GM23338 (cell line): Measurements from ENCODE around the gene DLEU7.

Source experiments
- CREB1 ChIP-seq: fragments of 250-450 bp; sonication (Bioruptor Pico); IDR thresholded peaks from 2 replicates; pipeline ENCODE4 v1.5.0; 2020; ENCODE audit warnings: low read depth, mild to moderate bottlenecking, moderate library complexity
- CTCF ChIP-seq, 2 experiments: fragments of 200-600 bp in 1 of 2; sonication (generic) in 1 of 2; conservative IDR thresholded peaks; 2 replicates each; pipeline versions ENCODE4 v1.5.1 to v1.6.1; 2016 to 2017; ENCODE audit warnings: antibody characterized with exemption in 2 of 2, low read depth in 2 of 2, mild to moderate bottlenecking in 2 of 2, moderate library complexity in 1 of 2
- ETS1 ChIP-seq: IDR thresholded peaks from 2 replicates; pipeline ENCODE4 v1.6.1; 2016; ENCODE audit warnings: antibody characterized with exemption
- EZH2 ChIP-seq: fragments of 200-600 bp; sonication (generic); IDR thresholded peaks from one replicate; pipeline ENCODE4 v1.8.0; 2017; ENCODE audit warnings: antibody characterized with exemption, mild to moderate bottlenecking, low read depth; ENCODE audit not compliant: unreplicated experiment
- EZH2phosphoT487 ChIP-seq: fragments of 200-600 bp; sonication (generic); IDR thresholded peaks from one replicate; pipeline ENCODE4 v1.8.1; 2018; ENCODE audit warnings: antibody characterized with exemption; ENCODE audit not compliant: unreplicated experiment
- JUNB ChIP-seq: IDR thresholded peaks from one replicate; pipeline ENCODE4 v1.6.1; 2016; ENCODE audit warnings: antibody characterized with exemption; ENCODE audit not compliant: unreplicated experiment
- POLR2AphosphoS5 ChIP-seq: IDR thresholded peaks from 2 replicates; pipeline ENCODE4 v1.6.1; 2016; ENCODE audit warnings: antibody characterized with exemption, low read depth
- REST ChIP-seq: IDR thresholded peaks from one replicate; pipeline ENCODE4 v1.6.1; 2018; ENCODE audit warnings: antibody characterized with exemption; ENCODE audit not compliant: unreplicated experiment

GRCh38 chr13:50810468-50810867 is 33.0 kb downstream of the DLEU7 start:
- no peak for TF ChIP-seq EZH2
- no peak for TF ChIP-seq POLR2AphosphoS5
- TF ChIP-seq CTCF (conservative IDR thresholded peaks at IDR 0.05; ENCODE audit: low read depth in 2 of 2): no peak
- TF ChIP-seq REST: no peak
- TF ChIP-seq EZH2phosphoT487: no peak
- TF ChIP-seq JUNB: no peak
- no peak for TF ChIP-seq ETS1
- no peak for TF ChIP-seq CREB1
